GM12891 (cell line): ENCODE measurements around the gene SLC12A6.

ENCODE experiments used
- PAX5 ChIP-seq: IDR thresholded peaks from 2 replicates; pipeline ENCODE4 v1.6.1; 2011; ENCODE audit warnings: low read length, moderate library complexity, mild to moderate bottlenecking; ENCODE audit not compliant: insufficient read depth, severe bottlenecking
- POLR2A ChIP-seq: IDR thresholded peaks from 2 replicates; pipeline ENCODE4 v1.6.1; 2011; ENCODE audit warnings: low read depth, low read length, control low read depth
- POLR2AphosphoS5 ChIP-seq: IDR thresholded peaks from 2 replicates; pipeline ENCODE4 v1.6.1; 2011; ENCODE audit warnings: low read depth, low read length, control low read depth
- SPI1 ChIP-seq: IDR thresholded peaks from 2 replicates; pipeline ENCODE4 v1.6.1; 2011; ENCODE audit warnings: low read depth, low read length, control low read depth
- TAF1 ChIP-seq: IDR thresholded peaks from 2 replicates; pipeline ENCODE4 v1.6.1; 2011; ENCODE audit warnings: low read depth, low read length, control low read depth

GRCh38 chr15:34347951-34348638 is 10.5 kb upstream of the SLC12A6 start:
- TF ChIP-seq POLR2A: no peak
- no peak for TF ChIP-seq POLR2AphosphoS5
- TF ChIP-seq PAX5: no peak
- TF ChIP-seq TAF1: no peak
- no peak for TF ChIP-seq SPI1
